Smooth muscle cell of the umbilical artery (primary cell): ENCODE results near the gene SPATC1L. TPM values are rescaled to one million over a fixed set of nuclear protein-coding genes. Genes with fewer than 3 reads are reported as not detected.

Experiments
- total RNA-seq: library from RNA; depleted of rRNA; stranded (reverse); fragments of >200 nt; gene quantifications from 2 replicates; pipeline ENCODE4 v1.2.3, GENCODE V29; 2014

The SPATC1L gene
- 3.3 and 5.2 TPM in 2 replicates for total RNA-seq

DNA sequence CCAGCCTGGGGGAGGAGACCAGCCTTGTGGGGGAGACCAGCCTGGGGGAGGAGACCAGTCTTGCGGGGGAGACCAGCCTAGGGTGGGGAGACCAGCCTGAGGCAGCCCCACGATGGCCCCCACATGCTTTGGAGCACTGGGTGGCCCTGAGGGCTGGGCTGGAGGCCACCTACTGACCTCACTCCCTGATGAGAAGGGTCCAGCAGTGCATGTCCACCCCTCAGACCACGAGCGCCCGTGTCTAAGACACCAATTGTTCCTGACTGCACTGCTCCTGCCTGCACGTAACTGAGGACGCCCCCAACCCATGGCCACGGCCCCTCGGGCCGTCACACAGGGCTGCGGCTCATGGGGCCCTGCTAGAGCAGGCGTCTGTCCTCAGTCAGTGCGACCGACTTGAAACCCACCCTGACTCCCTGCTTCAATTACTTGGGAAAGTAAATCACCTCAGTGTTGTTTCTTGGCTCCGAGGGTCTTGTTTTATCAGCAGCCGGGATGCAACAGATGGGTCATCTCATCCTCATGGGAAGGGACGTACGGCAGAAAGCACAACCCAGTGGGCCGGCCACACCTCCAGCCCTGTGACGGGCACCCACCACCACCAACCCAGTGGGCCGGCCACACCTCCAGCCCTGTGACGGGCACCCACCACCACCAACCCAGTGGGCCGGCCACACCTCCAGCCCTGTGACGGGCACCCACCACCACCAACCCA lies at the start of gene SPATC1L:
SPATC1L (minus strand) TSS at position 550 of the 715 bp plus-strand sequence. CDS start 1,643 bp downstream, outside the sequence.

DNA sequence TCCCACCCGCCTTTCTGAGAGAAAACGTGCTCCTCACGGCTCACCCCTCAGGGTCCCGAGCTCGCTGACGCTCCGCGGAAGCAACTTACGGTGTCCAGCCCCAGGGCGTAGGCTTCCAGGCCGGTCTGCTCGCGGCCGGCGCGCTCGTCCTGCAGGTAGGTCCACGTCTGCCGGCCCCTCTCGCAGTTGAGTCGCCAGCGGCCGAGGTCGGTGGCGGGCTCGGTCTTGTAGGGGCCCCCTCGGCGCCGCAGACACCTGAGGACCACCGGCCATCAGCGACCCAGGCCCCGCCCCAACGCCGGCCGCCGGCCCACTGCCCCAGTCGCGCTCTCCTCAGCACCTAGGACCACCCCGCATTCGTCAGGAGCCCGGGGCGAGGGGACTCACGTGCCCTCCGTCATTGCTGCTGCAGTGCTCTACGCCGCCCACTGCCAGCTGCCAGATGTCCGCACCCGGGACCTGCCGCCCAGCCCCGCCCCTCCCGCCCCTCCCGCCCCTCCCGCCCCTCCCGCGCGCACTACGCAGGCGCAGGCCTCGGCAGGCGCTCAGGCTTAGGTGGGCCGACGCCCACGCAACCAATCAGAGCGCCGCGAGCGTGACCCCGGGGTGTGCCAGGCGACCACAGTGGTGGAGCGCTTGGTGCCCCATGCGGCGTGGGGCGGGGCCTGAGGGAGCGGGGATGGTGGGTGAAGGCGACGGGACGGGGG lies 44.2 kb upstream of the SPATC1L start, which contains the start of gene LSS:
LSS (minus strand) TSS at position 430 of the 707 bp plus-strand sequence; CDS start at position 401, 29 bp downstream.

GRCh38 chr21:46155514-46156377 lies 28.5 kb downstream of the SPATC1L start, which contains the start of gene FTCD:
FTCD (minus strand) TSS chr21:46155579; CDS start chr21:46155523, 56 bp downstream.

Other genes with a start within 250 kb of the SPATC1L start
- 842 and 1,126 TPM in 2 replicates for gene COL6A1, start 202.7 kb downstream of the SPATC1L start, total RNA-seq
- gene COL6A2, start 86.3 kb downstream of the SPATC1L start, total RNA-seq, result 1,261 and 1,787 TPM in 2 replicates
- 0.30 and 0.51 TPM in 2 replicates for gene FTCD, start 28.9 kb downstream of the SPATC1L start, total RNA-seq
- gene LSS, start 44.3 kb upstream of the SPATC1L start, total RNA-seq, result 91.8 and 133 TPM in 2 replicates
- gene MCM3AP, start 101.2 kb upstream of the SPATC1L start, total RNA-seq, result 73.0 and 129 TPM in 2 replicates
- gene YBEY, start 101.9 kb upstream of the SPATC1L start, total RNA-seq, result 8.3 and 14.0 TPM in 2 replicates
- 2.4 and 4.8 TPM in 2 replicates for gene C21orf58, start 139.4 kb upstream of the SPATC1L start, total RNA-seq
- gene PCNT, start 139.7 kb upstream of the SPATC1L start, total RNA-seq, result 13.4 and 24.8 TPM in 2 replicates